ENCODE results near the gene ORM1. TPM values are rescaled to one million over a fixed set of nuclear protein-coding genes. Genes with fewer than 3 reads are reported as not detected.
"Not testable (repeated sequence)": the region's sequence is repeated elsewhere in the genome, so short reads cannot be mapped to it uniquely, and the experiment has no call there.

ORM1 gene
- total RNA-seq = not detected in 2 replicates

DNA sequence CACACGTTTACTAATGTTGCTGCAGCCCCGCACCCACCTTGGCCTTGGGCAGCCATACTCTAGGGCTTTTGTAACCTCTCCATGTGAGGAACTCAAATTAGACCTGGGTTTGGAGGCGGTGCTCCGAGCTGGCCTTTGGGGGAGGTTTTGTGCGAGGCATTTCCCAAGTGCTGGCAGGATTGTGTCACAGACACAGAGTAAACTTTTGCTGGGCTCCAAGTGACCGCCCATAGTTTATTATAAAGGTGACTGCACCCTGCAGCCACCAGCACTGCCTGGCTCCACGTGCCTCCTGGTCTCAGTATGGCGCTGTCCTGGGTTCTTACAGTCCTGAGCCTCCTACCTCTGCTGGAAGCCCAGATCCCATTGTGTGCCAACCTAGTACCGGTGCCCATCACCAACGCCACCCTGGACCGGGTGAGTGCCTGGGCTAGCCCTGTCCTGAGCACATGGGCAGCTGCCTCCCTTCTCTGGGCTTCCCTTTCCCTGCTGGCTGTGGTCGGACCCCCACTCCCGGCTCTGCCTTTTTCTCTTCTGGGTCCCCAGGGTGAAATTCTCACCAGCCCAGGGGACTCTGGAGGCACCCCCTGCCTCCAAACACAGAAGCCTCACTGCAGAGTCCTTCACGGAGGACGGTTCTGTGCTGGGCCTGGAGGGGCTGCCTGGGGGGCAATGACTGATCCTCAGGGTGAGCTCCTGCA is at the start of gene ORM1:
ORM1 (plus strand) TSS at position 268 of the 701 bp plus-strand sequence; CDS start at position 304, 36 bp downstream.
- DNase-seq = not testable (repeated sequence)

DNA sequence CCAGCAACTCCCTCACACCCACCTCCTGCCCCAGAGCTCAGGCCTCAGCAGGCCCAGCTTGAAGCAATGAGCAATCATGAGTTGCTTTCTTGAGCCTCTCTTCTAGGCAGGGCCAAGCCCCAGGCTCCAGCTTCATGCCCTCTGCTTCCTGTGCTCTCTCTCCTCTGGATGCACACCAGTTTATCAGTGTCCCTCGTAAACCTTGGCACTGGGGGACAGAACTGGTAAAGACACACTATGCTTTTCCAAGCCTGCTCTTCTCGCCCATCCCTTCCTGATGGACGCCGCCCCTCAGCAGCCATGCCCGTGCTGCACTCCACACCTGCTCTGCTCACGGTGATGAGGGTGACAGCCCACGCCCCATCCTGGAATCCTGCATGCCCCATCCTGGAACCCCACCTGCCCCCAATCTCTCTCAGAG is 49.4 kb upstream of the ORM1 start:
- DNase-seq = no peak

DNA sequence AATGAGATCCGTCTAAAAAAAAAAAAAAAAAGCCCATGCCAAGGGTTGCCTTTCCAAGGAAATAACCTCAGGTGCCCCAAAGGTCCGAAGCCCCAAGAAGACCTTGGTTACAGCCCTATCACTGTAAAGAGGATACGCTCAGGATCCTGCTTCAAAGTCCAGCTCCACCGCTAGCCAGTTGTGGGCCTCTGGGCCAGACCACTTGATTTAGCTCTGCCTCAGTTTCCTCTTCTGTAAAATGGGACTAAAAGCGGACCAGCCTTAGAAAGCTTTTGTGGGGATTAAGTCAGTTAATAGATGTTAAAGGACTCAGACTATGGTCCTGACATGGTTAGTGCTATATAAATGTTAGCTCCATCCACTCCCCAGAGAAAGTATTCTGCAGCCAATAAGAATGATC is 48.7 kb upstream of the ORM1 start:
- no peak for DNase-seq

DNA sequence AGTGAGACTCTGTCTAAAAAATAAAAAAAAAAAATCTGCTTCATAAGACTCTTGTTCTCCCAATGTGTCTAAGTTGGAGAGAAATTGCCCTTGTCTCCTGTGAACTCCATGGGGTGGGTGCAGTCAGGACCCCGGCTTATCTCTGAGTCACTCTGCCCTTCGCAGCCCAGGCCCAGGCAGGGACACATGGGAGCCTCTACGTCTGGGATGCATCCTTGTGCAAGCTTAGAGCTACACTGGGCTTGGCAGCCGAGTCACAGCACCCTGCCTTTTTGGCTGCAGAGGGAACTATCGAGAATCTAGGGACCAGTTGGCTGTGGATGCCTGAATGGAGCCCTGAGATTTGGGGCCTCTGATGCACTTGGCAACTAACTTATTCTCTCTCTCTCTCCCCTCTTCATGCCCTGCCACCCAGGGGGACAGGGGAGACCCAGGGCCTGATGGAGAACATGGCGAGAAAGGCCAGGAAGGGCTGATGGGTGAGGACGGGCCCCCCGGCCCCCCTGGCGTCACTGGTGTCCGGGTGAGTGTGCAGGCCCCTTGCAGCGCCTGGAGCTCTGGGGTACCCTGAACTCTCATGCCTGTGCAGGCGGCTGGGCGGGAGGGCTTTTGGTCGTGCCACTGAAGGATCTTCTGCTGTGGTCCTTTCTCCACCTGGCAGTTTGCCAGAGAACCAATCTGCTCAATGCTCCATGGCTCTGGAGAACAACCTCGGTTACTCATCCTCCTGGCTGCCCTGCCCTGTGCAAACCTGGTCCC is 47.5 kb upstream of the ORM1 start:
- DNase-seq = no peak

DNA sequence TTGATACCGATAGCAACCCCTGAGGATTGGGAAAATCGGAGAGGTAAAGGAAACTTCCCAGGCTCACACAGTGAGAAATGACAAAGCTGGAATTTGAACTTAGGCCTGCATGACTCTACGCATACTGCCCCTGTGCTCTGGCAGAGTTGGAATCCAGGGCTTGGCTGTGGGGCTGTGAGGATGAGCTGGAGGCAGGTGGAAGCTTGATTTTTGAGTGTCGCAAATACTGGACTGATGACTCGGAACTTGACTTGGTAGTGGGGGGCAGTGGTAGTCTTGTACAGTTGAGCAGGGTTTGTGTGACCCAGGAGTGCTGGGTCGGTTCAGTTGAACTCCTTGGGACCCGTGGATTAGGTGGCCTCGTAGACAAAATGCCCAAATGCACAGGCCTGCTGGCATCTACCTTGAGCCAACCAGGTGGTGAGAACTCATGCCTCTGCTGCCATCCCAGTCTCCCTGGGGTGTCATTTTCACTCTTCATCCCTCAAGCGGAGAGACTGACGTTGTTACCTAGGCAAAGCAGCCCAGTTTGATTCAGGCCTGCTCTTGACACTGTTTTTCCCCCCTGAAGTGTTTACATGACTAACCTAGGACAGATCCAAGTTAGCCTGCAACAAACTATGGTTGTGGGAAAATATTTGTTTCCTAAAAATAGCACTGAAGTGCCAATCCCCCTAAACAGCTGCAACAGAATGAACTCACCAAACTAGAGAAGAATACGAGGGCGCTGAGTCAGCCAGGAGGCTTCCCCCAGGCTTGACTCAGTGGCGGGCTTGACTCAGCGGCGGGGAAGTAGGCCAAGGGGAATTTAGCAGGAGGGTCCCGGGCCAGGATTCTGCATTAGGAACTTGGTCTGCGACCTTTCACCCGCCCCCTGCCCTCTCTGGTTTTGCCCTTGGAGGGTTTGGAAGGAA is 45.7 kb upstream of the ORM1 start:
- DNase-seq = peak; percentile 71

DNA sequence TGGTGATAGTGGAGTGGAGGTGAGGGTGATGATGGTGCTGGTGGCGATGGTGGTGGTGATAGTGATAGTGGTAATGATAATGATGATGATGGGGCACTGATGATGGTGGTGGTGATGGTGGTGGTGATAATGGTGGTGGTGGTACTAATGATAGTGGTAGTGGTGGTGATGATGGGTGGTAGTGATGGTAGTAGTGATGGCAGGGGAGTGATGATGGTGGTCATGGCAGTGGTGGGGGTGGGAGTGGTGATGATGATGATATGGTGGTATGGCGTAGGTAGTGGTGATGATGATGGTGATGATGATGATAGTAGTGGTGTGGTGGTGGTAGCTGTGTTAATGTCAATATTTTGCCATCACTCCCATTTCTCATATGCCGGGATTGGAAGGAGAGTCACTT is 44.5 kb upstream of the ORM1 start:
- no peak for DNase-seq

DNA sequence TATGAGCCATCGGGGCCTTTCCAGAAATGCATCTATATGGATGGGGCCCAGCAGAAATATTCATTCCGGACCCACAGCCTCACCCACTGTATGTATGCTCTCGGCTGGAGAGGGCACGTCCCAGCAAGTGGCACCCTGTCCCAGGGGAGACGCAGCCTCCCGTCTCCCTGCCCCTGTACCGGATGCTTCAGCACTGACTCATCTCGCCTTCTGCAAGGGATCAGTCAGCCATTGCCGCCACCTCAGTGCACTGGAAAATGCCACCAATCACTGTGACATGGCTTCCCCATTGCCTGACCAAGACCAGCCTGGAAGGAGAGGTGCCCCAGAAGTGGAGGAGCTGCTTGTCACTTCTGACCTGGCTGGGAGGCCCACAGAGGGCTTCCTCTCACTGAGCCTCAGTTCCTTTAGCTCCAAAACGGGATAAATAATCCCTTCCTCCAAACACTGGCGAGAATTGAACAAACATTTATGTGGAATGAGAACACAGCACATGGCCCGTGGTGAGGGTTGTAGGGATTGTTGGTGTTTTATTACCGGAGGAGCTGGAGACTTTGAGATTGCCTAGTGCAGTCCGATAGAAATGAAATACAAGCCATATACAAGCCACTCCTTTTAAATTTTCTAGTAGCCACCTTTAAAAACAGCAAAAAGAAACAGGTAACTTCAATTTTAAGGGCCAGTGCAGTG is 43.9 kb upstream of the ORM1 start:
- DNase-seq = peak; percentile 28

DNA sequence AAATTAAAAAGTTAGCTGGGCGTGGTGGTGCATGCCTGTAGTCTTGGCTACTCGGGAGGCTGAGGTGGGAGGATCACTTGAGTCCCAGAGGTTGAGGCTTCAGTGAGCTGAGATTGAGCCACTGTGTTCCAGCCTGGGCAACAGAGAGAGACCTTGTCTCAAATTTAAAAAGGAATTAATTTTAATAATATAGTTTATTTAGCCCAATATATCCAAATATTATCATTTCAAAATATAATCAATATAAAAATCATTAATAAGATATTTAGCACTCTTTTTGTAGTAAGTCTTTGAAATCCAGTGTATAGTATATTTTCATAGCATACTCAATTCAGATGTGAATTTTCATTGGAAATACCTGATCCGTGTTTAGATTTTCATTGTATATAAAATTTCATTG is 43.2 kb upstream of the ORM1 start:
- DNase-seq = no peak

DNA sequence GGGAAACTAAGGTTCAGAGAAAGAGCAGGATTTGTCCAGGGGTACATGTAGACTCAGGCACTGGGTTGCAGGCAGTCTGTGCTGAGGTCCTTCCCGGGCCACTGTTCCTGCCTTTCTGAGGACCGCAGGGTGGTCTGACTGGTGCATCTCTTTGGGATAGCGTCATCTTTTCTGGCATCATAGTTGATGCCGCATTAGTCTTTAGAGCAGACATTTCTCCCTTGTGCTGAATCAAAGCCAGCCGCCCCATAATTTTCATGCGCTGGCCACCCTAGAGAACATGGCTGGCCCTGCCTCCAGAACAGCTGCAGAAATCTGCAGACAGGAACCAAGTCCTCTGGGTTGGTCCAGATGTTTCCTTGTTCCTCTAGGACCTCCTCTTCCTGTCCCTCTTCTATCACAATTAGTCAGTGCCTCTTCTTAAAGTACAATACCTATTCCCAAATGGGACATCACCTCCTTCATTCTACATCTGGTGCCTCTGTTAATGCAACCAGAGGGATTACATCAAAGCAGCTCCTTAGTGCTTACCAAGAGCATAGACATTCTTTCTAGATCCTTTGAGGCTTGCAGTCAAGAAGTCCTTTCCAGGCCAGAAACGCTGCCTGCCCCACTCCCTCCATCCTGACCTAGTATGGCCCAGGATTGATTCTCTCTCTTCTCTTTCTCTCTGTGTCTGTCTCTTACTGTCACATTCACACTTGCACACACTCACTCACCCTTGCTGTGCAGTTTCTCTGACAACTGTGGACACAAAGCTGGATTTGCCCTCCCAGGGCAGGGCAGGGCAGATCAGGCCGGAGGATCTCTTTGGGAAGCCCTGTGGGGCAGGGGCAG is 42.0 kb upstream of the ORM1 start:
- peak; percentile 21 for DNase-seq

DNA sequence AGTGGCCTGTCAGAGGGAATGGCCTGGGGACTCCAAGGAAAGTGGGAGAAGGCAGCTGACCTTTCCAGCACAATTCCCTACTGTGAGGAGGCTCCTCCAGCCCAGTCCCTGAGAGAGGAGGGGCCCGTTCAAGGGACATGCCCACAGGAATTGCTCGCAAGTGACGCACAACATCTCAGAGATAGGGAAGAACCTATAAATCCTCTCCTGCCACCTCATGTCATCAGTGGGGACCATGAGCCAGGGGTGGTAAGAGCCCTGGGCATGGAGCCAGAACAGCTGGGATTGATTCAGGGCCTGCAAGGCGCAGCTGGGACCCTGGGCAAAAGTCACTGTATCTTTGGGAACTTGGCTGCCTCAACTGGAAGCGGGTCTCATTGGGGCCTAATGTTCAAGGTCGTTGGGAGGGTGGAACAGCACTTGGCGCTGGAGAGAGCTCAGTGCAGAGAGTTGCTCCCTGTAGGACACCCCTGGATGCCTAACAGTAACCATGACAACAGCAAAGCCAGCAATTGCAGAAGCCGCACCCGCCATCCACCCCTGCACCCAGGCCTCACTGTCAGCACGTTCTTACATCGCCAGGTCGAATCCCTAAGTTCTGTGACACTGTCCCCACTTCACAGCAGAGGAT is 41.3 kb upstream of the ORM1 start:
- DNase-seq = no peak

DNA sequence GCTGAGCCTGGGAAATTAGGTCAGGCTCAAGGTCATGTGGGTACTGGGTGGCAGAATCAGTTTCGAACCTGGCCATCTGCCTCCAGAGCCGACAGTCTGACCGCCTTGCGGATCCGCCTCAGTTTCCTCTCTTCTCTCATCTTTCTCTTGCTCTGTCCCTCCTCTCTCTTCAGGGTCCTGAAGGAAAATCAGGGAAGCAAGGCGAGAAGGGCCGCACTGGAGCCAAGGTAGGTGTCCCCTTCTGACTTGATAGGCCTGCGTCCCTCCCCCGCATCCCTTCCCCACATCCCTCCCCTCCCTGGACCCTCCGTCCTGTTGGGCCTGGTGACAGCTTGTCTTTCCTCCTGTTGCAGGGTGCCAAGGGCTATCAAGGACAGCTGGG is 40.8 kb upstream of the ORM1 start:
- DNase-seq = no peak

DNA sequence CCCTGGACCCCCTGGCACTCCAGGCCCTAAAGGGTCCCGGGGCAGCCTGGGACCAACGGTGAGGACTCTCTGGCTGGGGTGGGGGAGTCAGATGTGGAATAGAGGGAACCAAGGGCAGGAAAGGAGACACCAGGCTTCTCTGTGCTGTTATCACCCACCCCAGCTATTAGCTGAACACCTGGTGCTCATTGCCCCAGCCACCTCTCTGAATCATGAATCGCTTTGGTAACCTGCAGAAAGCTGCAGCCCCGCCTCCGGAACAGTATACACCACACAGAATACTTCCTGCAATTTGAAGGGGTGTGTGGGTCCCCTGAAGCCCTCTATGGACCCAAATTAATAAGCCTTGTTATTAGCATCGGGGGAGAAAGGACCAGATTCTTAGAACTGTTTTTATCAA is 40.4 kb upstream of the ORM1 start:
- DNase-seq = no peak

DNA sequence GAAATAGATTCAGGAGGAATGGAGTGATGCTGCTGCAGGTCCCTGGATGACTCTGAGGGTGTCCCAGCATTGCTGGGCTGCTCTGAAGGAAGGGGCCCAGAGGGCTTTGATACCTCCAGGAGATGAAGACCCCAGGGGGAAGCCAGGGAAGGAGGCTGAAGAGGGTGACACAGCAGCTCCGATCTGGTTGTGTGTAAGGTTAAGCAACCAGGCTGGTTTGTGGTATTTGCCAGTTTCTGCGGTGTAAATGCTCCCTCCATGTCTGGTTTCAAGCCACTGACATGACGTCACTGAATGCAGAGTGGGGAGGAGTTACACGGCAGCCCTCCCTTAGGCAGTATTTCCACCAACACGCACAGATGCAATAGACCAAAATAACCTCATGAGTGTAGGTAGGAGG is 40.0 kb upstream of the ORM1 start:
- no peak for DNase-seq

DNA sequence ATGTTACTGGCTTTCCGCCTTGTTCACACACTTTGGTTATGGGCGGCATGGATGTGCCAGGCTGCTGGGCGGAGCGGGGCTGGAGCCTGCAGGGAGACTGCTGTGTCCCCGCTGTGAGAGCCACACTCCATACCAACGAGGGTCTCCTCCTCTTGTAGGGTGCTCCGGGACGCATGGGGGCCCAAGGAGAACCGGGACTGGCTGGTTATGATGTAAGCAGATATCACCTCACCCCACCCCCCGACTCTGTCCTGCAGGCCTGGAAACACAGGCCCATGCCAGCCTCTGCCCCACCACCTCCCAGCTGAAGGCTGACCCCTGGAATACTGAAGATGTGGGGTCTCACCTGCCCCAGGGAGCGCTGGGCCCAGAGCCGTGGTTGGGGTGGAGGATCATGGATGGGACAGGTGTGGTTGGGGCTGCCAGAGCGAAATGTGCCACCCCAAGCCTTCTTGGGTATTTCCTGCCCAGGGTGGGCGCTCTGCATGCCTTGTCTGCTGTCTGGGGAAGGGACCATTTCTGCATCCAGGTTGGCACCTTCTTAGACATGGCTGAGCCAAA is 39.3 kb upstream of the ORM1 start:
- no peak for DNase-seq

DNA sequence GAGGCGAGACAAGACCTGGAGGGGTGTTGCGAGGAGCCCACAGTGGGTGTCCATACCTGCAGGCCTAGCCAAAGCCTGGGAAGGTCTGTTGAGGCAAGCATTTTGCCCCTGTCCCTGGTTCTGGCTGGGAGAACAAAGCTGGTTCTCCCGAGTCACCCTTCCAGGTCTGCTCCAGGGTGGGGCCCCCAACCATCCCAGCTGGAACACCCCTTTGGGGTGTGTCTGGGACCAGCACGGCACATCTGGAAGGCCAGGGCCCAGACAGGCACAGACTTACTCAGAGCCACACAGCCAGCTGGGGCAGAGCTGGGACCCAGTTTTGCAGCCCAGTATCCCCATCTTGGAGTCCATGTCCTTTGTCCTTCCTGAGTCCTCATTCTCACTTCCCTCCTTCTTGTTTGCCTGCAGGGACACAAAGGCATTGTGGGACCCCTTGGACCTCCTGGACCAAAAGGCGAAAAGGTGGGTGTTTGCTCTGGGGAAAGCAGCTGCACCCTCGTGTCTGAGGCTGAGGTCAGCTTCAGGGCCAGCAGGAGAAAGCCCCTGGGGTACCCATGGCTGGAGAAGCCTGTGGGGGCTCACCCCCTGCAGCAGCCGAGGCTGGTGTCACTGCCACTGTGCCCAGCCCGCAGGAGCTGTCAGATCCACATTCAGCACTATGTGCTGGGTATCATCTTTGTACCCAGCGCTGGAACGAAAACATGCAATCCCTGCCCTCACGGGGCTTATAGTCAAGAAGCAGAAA is 38.4 kb upstream of the ORM1 start:
- no peak for DNase-seq

DNA sequence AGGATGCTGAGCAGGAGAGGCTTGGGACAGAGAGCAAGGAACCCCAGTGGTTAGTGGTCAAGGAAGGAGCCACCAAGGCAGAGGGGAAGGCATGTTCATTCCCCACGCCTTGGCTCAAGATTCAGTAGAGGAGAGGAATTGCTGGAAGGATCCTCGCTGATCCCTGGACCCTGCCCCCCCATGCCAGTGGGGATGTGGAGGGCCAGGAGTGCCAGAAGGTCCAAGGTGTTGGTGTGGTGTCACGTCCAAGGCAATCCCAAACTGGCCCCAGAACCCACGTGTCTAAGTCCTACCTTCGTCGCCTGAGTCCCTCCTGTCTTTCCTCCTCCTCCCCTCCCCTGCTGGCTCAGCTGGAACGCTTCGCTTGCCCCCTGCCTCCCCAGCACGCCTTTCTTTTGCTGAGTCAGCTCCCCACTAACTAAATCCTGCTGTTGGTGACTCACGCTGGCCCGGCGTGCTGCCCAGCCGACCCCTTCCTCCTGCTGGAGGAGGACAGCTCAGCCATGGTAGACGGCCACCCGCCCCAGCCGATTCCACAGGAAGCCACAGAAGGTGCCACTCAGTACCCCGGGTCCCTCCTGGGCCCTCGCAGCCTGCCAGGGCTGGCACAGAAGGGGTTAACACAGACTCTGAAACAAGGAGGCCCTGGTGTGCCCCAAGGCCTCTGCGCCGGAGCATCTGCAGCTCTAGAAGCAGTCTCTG is 37.6 kb upstream of the ORM1 start:
- peak; percentile 71 for DNase-seq

DNA sequence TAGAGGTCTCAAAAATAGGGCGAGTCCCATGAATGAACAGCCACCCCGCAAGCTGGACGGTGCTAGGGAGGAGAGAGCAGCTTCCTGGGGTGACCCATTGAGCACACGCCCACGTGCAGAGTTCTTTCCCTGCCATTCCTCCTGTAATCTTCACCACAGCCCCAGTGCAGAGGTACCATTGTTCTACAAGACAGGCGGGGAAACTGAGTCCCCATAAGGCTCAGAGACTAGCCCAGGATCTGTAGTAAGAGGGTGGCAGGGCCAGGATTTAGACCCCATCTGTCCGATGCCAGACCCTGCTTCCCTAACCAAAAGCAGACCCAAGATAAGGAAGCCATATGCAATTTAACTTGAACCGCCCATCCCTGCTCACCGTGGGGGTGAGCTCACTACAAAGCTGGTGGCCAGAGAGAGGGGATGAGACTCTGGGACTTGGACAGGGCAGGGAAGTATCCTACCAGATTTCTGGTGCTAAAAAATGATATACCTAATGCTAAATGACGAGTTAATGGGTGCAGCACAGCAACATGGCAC is 36.7 kb upstream of the ORM1 start:
- no peak for DNase-seq

DNA sequence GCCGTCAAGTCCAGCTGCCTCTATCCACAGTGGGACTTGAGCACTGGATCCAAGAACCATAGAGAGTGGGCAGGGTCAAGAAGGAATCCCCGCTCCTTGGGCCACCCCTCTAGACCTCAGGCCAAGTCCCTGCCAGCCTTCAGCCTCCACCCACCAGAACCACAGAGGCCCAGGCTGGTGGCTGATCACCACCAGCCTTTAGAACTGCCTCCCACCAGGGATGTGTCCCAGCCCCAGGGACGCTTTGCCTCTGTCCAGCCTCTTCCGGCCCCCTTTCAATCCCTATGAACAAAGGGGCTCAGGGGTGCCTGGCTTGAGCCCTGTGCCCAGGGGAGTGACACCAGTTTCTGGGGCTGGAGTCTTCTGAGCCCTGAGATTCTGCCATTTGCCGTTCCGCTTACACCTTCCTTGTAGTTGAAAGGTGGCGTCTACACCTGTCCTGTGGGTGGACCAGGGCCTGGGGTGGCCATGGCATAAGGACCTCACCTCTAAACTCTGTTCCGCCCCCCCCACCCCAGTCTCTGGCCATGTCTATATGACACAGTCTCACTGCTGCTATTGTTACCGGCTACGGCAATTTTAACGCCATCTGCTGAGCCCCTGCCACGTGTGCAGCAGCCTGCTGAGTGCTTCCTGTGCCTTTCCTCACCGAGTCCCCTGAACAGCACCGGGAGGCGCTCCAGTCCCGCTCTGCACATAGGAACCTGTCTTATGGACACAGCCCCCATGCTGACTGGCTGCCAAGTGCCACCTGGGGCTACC is 35.7 kb upstream of the ORM1 start:
- no peak for DNase-seq
